Tibial nerve (tissue), 4 donors: ENCODE measurements around the gene ARL5B.
"Not testable (repeated sequence)": the region's sequence is repeated elsewhere in the genome, so short reads cannot be mapped to it uniquely, and the experiment has no call there.

ENCODE experiments used
- CTCF ChIP-seq, 5 experiments: fragments of 200-600 bp in 3 of 5; fragments of 450-650 bp in 2 of 5; sonication (generic) in 3 of 5; IDR thresholded peaks; one replicate each; pipeline ENCODE4 v1.5.1; 2016 to 2019; ENCODE audit warnings: antibody characterized with exemption in 5 of 5, mild to moderate bottlenecking in 3 of 5, moderate library complexity in 2 of 5
- EP300 ChIP-seq, 2 donors: sonication (generic); formaldehyde crosslinking; IDR thresholded peaks; one replicate each; pipeline ENCODE4 v1.6.1; 2017; ENCODE audit warnings: antibody characterized with exemption in 2 of 2, mild to moderate bottlenecking in 1 of 2
- POLR2A ChIP-seq, 2 donors: fragments of 450-650 bp; IDR thresholded peaks; one replicate each; pipeline ENCODE4 v1.6.1; 2017; ENCODE audit warnings: antibody characterized with exemption in 2 of 2, mild to moderate bottlenecking in 2 of 2, moderate library complexity in 2 of 2

- TF ChIP-seq CTCF, POLR2A, EP300 (IDR thresholded peaks at IDR 0.05): not testable (repeated sequence)
Measured at GRCh38 chr10:18623671-18624070, 35.6 kb upstream of the ARL5B start.
